GM18861 (cell line): ENCODE data around the gene LMTK2.
"Not testable (repeated sequence)": the region's sequence is repeated elsewhere in the genome, so short reads cannot be mapped to it uniquely, and the experiment has no call there.

Source experiments
- ATAC-seq: cut with Tn5 transposase; IDR thresholded peaks from one replicate; pipeline ENCODE4 v1.9.1; 2021; ENCODE audit not compliant: unreplicated experiment

Gene LMTK2

DNA sequence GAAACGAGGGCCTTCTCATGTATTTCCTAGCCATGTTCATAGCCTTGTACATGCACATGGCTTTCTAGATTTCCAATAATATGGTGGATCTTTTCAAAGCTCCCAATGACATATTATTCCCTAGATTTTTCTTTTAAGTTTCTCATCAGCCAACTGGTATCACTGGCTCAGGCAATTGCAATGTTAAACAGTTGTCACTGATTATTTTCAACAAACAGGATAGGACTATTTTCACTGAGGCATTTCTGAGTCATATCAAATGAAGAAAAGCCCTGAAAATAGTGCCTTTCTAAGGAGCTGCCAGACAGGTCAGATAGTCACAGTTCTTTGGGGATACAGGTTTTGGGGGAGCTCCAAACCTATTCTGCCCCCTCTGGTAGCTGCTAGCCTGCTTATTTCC lies 4.5 kb upstream of the LMTK2 start:
- ATAC-seq = no peak

GRCh38 chr7:98105942-98106544 lies 619 bp upstream of the LMTK2 start:
- peak; percentile 13 for ATAC-seq

DNA sequence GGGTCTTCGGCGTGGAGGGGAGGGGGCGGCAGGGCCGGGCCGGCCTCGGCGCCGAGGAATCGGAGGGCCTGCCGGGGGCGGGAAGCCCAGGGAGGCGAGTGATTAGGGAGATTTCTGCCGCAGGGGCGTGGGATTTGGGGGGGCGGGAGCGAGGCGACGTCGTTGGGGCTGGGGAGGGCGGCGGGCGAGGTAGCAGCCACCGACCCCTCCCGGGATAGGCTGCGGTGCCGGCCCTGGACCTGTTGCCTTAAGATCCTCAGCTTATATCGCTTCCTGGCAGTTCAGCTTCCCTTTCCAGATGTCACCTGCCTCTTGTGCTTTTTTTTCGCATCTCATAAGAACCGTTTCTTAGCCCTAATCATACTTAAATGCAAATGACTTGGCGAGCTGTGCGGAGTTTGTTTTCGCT lies 655 bp downstream of the LMTK2 start:
- ATAC-seq = no peak

GRCh38 chr7:98110249-98111022 lies 3.8 kb downstream of the LMTK2 start:
- no peak for ATAC-seq

DNA sequence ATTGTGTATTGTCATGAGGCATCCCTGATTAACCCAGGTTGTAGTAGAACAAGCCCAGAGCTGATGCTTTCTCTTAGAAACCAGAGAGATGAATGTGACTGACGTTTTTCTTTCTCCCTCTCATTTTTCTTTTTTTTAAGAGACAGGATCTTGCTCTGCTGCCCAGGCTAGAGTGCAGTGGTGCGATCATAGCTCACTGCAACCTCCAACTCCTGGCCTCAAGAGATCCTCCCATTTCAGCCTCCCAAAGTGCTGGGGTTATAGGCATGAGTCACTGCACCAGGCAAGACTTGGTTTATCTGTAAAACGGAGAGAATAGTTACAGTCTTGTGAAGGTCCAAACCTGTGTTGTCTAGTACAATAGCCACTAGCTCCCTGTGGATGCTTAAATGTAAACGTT lies 5.4 kb downstream of the LMTK2 start:
- ATAC-seq = no peak

DNA sequence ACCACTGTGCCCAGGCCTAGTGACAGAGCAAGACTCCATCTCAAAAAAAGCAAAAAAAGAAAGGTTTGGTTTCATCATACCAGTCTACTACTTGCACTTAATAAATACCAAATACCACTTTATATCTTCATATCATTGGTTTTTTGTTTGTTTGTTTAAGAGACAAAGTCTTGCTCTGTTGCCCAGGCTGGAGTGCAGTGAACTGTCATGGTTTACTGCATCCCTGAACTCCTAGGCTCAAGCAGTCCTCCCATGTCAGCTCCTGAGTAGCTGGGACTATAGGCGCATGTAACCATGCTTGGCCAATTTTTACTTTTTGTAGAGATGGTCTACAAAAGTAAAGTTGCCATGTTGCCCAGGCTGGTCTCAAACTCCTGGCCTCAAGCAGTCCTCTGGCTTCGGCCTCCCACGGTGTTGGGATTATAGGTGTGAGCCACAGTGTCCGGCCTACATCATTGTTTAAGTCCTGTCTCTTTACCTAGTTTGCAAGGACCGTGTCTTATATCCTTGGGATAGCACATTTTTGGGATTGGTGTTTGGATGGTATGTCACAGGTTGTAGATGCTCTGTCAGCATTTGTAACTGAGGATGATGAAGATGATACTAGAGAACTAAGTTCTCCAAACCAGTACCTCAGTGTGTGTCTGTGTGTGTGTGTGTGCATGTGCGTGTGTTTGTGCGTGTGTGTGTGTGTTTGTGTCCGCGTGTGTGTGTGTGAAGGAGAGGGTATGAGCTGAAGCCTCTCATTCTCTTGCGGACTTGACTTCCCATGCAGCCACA lies 9.3 kb downstream of the LMTK2 start:
- no peak for ATAC-seq

DNA sequence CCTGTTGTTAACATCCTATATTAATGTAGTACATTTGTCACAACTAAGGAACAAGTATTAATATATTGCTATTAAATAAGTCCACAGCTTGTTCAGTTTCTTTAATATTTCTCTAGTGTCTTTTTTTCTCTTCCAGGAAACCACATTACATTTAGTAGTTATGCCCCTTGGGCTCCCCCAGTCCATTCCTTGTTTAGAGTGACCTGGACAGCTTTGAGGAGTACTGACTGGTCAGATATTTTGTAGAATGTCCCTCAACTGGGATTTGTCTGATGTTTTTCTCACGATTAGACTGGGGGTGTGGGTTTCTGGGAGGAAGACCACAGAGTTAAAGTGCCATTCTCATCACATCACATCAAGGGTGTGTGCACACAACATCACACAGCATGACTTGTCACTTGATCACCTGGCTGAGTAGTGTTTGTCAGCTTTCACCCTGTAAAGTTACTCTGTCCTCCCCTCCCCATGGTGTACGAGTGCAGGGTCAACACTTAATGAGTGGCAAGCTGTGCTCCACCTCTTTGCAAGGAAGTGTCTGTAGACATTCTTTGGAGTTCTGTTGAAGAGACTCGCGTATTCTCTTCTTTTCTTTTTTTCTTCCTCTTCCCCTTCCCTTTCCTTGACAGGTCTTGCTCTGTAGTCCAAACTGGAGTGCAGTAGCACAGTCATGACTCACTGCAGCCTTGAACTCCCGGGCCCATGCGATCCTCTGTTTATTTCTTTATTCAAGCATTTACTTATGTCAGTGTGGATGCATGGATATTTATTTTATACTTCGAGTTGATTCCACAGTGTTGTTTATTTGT lies 10.2 kb downstream of the LMTK2 start:
- ATAC-seq = no peak

- ATAC-seq = no peak
Observed at GRCh38 chr7:98119256-98119918, 12.7 kb downstream of the LMTK2 start.

DNA sequence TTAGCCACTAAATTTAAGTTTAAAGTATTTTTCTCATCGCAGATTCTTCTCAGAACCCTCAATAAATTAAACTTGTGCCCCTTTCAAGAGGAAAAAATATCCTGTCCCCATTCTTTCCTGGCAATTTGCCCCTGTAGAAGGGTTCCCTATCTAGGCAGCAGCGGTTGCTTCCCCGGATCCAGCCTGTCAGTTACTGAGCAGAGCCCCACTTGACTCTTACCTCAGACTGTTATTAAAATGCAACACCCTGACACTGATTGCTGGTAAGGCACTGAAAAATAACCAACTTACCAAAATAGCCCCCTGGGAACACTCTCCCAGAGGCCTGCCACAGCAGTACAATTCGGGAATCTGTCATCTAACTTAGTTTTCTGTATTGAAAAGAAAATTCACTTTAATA lies 13.9 kb downstream of the LMTK2 start:
- ATAC-seq = no peak

DNA sequence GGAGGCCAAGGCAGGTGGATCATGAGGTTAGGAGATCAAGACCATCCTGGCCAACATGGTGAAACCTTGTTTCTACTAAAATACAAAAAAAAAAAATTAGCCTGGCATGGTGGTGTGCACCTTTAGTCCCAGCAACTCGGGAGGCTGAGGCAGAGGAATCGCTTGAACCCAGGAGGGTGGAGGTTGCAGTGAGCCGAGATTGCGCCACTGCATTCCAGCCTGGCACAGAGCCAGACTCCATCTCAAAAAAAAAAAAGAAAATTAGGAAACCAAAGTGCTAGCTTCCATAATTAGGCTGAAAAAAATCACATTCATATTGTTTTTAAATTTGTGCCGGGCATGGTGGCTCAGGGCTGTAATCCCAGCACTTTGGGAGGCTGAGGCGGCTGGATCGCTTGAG lies 14.7 kb downstream of the LMTK2 start:
- not testable (repeated sequence) for ATAC-seq

- no peak for ATAC-seq
Observed at GRCh38 chr7:98123365-98123696, 16.7 kb downstream of the LMTK2 start.

- ATAC-seq = no peak
Observed at GRCh38 chr7:98125759-98126158, 19.1 kb downstream of the LMTK2 start.

GRCh38 chr7:98126311-98127142 lies 19.9 kb downstream of the LMTK2 start:
- no peak for ATAC-seq

GRCh38 chr7:98128346-98128745 lies 21.7 kb downstream of the LMTK2 start:
- no peak for ATAC-seq

DNA sequence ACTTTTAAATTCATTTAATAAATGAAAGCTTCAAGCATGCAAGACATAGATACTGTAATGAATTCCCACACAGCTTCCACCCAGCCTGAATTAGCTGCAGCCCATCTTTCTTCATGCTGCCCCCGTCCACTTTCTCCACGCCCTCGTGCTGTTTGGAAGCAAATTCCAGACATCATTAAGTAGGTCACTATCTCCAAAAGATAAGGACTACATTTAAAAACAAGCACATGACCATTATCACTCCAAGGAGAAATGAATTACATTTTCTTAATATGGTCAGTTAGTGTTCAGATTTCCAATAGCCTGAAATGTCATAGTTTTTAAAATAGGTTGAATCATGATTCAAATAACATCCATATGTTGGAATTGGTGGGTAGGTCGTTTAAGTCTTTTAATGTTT lies 24.3 kb downstream of the LMTK2 start:
- no peak for ATAC-seq

DNA sequence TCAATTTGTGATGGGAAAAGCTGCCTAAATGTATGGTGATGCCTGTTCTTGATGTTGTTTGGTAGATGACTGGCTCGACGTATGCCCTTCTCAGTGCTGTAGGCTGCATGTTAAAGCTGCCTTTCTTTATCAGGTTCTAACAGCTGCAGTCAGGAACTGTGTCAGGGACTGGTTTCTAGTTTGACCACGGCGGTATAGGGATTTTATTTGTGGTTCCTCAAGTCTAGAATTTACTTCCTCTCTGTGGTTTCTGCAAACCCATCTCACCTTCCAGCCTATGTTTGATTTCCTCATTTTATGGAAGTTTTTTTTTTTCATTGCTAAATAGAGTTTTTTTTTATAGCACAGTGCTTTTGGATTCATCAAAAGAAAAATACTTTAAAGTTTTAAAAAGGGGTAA lies 26.5 kb downstream of the LMTK2 start:
- peak; percentile 47 for ATAC-seq

- no peak for ATAC-seq
Observed at GRCh38 chr7:98133621-98134303, 27.1 kb downstream of the LMTK2 start.

DNA sequence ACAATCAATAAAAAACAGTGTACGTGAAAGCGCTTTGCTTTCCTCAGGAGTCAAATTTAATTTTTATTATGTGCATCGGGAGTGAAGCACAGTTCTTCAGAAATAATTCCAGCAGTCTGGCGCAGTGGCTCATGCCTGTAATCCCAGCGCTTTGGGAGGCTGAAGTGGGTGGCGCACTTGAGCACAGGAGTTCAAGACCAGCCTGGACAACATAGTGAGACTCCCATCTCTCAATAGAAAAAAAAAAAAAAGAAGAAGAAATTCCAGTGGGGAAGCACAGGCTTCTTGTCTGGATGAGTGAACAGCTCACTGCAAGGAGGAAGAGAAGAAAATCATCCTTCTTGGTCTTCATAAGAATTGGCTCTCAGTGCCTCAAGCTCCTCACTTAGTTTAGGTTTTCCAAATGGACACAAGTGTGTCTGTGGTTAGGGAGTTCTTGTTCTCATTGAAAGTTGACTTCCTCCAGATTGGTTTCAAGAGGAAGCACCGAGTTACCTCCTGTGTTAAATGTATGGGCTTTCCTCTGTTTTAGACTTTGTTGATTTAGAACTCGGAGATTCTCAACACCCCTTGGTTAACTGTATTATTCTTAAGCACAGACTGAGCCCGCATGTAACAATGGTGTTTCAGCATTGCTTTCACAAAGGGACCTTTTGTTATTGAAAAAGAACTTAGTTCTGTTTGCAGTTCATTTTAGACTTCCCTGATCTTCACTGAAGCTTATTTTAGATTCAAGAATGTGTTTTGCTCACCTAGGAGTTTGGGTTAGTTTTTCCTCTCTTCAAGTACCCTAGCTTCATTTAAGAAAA lies 28.0 kb downstream of the LMTK2 start:
- ATAC-seq = no peak

- ATAC-seq = no peak
Observed at GRCh38 chr7:98135984-98136383, 29.3 kb downstream of the LMTK2 start.
